Esophagus muscularis mucosa (tissue), 4 donors: Measurements from ENCODE around the gene APOL6.

Experiments used
- EP300 ChIP-seq: sonication (generic); formaldehyde crosslinking; IDR thresholded peaks from one replicate; pipeline ENCODE4 v1.6.1; 2017; ENCODE audit warnings: antibody characterized with exemption
- POLR2A ChIP-seq: fragments of 450-650 bp; IDR thresholded peaks from one replicate; pipeline ENCODE4 v1.6.1; 2017; ENCODE audit warnings: antibody characterized with exemption, moderate library complexity, mild to moderate bottlenecking, low read depth
- POLR2AphosphoS5 ChIP-seq, 2 donors: sonication (generic); formaldehyde crosslinking; IDR thresholded peaks; one replicate each; pipeline ENCODE4 v1.6.1; 2017; ENCODE audit warnings: antibody characterized with exemption in 2 of 2
- TF ChIP-seq, protein P1 (sequence below), 3 experiments: fragments of 200-600 bp in 2 of 3; fragments of 450-650 bp in 1 of 3; sonication (generic) in 2 of 3; IDR thresholded peaks; one replicate each; pipeline ENCODE4 v1.5.1; 2017 to 2019; ENCODE audit warnings: antibody characterized with exemption in 3 of 3, mild to moderate bottlenecking in 2 of 3, moderate library complexity in 1 of 3

DNA sequence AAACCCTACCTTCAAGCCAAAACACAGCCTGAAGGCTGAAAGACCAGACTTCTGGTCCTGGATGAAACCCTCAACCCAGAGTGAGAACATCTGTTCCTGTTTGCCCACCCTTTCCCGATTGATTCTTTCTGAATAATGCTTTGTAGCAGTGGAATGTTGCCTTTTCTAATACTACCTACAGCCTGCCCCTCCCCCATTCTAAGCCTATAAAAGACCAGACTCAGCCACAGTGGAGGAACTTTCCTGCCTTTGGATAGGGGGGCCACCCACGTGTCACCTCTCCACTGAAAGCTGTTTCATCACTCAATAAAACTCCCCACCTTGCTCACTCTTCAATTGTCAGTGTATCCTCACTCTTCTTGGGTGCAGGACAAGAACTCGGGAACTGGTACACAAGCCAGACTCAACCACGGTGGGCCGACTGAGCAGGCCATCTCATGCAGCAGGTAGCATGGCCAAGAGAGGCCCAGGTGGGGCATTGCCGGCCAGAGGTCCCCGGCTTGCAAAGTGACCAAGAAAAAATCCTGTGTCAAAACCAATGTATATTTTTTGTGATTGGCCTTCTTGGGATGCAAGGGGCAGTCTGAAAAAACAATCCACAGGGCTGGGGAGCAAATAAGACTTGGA, 6.6 kb upstream of the APOL6 start:
- no peak for TF ChIP-seq EP300
- no peak for TF ChIP-seq POLR2A
- no peak for TF ChIP-seq POLR2AphosphoS5 (IDR thresholded peaks at IDR 0.05)
- TF ChIP-seq, protein P1, sequence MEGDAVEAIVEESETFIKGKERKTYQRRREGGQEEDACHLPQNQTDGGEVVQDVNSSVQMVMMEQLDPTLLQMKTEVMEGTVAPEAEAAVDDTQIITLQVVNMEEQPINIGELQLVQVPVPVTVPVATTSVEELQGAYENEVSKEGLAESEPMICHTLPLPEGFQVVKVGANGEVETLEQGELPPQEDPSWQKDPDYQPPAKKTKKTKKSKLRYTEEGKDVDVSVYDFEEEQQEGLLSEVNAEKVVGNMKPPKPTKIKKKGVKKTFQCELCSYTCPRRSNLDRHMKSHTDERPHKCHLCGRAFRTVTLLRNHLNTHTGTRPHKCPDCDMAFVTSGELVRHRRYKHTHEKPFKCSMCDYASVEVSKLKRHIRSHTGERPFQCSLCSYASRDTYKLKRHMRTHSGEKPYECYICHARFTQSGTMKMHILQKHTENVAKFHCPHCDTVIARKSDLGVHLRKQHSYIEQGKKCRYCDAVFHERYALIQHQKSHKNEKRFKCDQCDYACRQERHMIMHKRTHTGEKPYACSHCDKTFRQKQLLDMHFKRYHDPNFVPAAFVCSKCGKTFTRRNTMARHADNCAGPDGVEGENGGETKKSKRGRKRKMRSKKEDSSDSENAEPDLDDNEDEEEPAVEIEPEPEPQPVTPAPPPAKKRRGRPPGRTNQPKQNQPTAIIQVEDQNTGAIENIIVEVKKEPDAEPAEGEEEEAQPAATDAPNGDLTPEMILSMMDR (IDR thresholded peaks at IDR 0.05), result no peak
